IMR-90 (cell line): ENCODE measurements around the gene ALOX15. TPM values are rescaled to one million over a fixed set of nuclear protein-coding genes. Genes with fewer than 3 reads are reported as not detected.

ENCODE experiments used
- ATAC-seq: fragments of 200-7000 bp; cut with Tn5 transposase; 2 replicates; pipeline ENCODE4 v1.9.1; 2020; ENCODE audit warnings: low read depth, mild to moderate bottlenecking, moderate library complexity
- BruUV-seq: library from RNA; stranded (reverse); fragments of 400-500 nt; replicated peaks from 2 replicates; lab custom pipeline; 2021; lab: Mats Ljungman, UMichigan
- CTCF ChIA-PET: fragments of 300-600 bp; formaldehyde crosslinking; extraction: SDS; loops from one replicate; lab custom pipeline; 2021; ENCODE audit warnings: antibody characterized with exemption; lab: Yijun Ruan, JAX
- POLR2A ChIA-PET: fragments of 300-600 bp; sonication (Branson Sonifier 250); formaldehyde crosslinking; loops from one replicate; lab custom pipeline; 2022; ENCODE audit warnings: antibody characterized with exemption; ENCODE audit not compliant: unreplicated experiment; lab: Charles Lee
- DNase-seq: peaks from one replicate; pipeline ENCODE4 v3.0.0; 2013
- H2AFZ ChIP-seq: replicated peaks from 2 replicates; pipeline ENCODE3; 2013; ENCODE audit warnings: low read length, mild to moderate bottlenecking; ENCODE audit not compliant: poor library complexity
- H2AK5ac ChIP-seq: 2 replicates; pipeline ENCODE4 v1.6.1; 2013; ENCODE audit warnings: low read depth, low read length, inconsistent platforms
- H2AK9ac ChIP-seq: replicated peaks from 2 replicates; pipeline ENCODE3; 2013; ENCODE audit warnings: mild to moderate bottlenecking, low read depth, low read length, moderate library complexity; ENCODE audit not compliant: poor library complexity
- H2BK120ac ChIP-seq: 2 replicates; pipeline ENCODE4 v1.6.1; 2013; ENCODE audit warnings: low read depth, low read length, inconsistent platforms
- H2BK15ac ChIP-seq: 3 replicates; pipeline ENCODE4 v1.6.1; 2013; ENCODE audit warnings: low read depth, low read length, inconsistent platforms
- H2BK20ac ChIP-seq: 2 replicates; pipeline ENCODE4 v1.6.1; 2013; ENCODE audit warnings: low read depth, mild to moderate bottlenecking, inconsistent platforms, low read length, moderate library complexity
- H2BK5ac ChIP-seq: 2 replicates; pipeline ENCODE4 v1.6.1; 2013; ENCODE audit warnings: mild to moderate bottlenecking, low read depth, low read length, inconsistent platforms; ENCODE audit not compliant: poor library complexity, severe bottlenecking
- H3K14ac ChIP-seq: replicated peaks from 2 replicates; pipeline ENCODE4 v1.6.1; 2013; ENCODE audit warnings: low read depth, low read length, inconsistent platforms
- H3K18ac ChIP-seq: 2 replicates; pipeline ENCODE4 v1.6.1; 2013; ENCODE audit warnings: low read depth, low read length, control low read depth
- H3K23ac ChIP-seq: 2 replicates; pipeline ENCODE4 v1.6.1; 2013; ENCODE audit warnings: low read depth, low read length, inconsistent platforms
- H3K27ac ChIP-seq: 2 replicates; pipeline ENCODE4 v1.5.1; 2013; ENCODE audit warnings: mild to moderate bottlenecking, control low read depth, low read length; ENCODE audit not compliant: insufficient read depth
- H3K27me3 ChIP-seq: 2 replicates; pipeline ENCODE4 v1.6.1; 2013; ENCODE audit warnings: low read length; ENCODE audit not compliant: control insufficient read depth, insufficient read depth
- H3K36me3 ChIP-seq: 2 replicates; pipeline ENCODE4 v1.6.1; 2013; ENCODE audit warnings: low read length, mixed read lengths; ENCODE audit not compliant: control insufficient read depth, insufficient read depth
- H3K4ac ChIP-seq: 2 replicates; pipeline ENCODE4 v1.6.1; 2013; ENCODE audit warnings: low read depth, low read length, inconsistent platforms
- H3K4me1 ChIP-seq: 2 replicates; pipeline ENCODE4 v1.6.1; 2013; ENCODE audit warnings: low read length, mixed read lengths; ENCODE audit not compliant: control insufficient read depth, insufficient read depth
- H3K4me2 ChIP-seq: 2 replicates; pipeline ENCODE4 v1.6.1; 2013; ENCODE audit warnings: low read depth, mild to moderate bottlenecking, control low read depth, low read length, moderate library complexity
- H3K4me3 ChIP-seq: 2 replicates; pipeline ENCODE4 v1.5.1; 2013; ENCODE audit warnings: low read depth, mild to moderate bottlenecking, control low read depth, low read length, moderate library complexity; ENCODE audit not compliant: insufficient read depth
- H3K56ac ChIP-seq: 2 replicates; pipeline ENCODE4 v1.6.1; 2013; ENCODE audit warnings: low read length, inconsistent platforms; ENCODE audit not compliant: insufficient read depth; ENCODE audit errors: extremely low read depth
- H3K79me1 ChIP-seq, 2 experiments: 2 replicates each; pipeline ENCODE4 v1.6.1; 2013; ENCODE audit warnings: low read length in 2 of 2, inconsistent platforms in 1 of 2, low read depth in 1 of 2
- H3K9ac ChIP-seq: 2 replicates; pipeline ENCODE4 v1.6.1; 2013; ENCODE audit warnings: low read depth, low read length, control low read depth
- H3K9me1 ChIP-seq: 2 replicates; pipeline ENCODE4 v1.6.1; 2013; ENCODE audit warnings: low read length, inconsistent platforms; ENCODE audit not compliant: insufficient read depth
- H3K9me3 ChIP-seq: 2 replicates; pipeline ENCODE4 v1.6.1; 2013; ENCODE audit warnings: low read length; ENCODE audit not compliant: control insufficient read depth, insufficient read depth
- H4K20me1 ChIP-seq: 2 replicates; pipeline ENCODE4 v1.6.1; 2013; ENCODE audit warnings: low read length, inconsistent platforms; ENCODE audit not compliant: insufficient read depth
- H4K5ac ChIP-seq: 2 replicates; pipeline ENCODE4 v1.6.1; 2013; ENCODE audit warnings: mild to moderate bottlenecking, low read depth, low read length, control low read depth
- H4K8ac ChIP-seq, 2 experiments: 2 replicates each; pipeline ENCODE4 v1.6.1; 2013; ENCODE audit warnings: low read depth in 2 of 2, low read length in 2 of 2, control low read depth in 1 of 2, inconsistent platforms in 1 of 2
- H4K91ac ChIP-seq: 2 replicates; pipeline ENCODE4 v1.6.1; 2013; ENCODE audit warnings: low read depth, low read length, inconsistent platforms; ENCODE audit not compliant: insufficient read depth
- BHLHE40 ChIP-seq: fragments of 150-350 bp; IDR thresholded peaks from 2 replicates; pipeline ENCODE4 v1.6.1; 2016; ENCODE audit warnings: mild to moderate bottlenecking, low read depth, low read length
- CHD1 ChIP-seq: IDR thresholded peaks from 2 replicates; pipeline ENCODE4 v1.6.1; 2012; ENCODE audit warnings: low read depth, low read length, improper control_type of control experiment
- FOS ChIP-seq: fragments of 150-350 bp; IDR thresholded peaks from 2 replicates; pipeline ENCODE4 v1.6.1; 2016; ENCODE audit warnings: low read depth, low read length
- MAFK ChIP-seq: IDR thresholded peaks from 2 replicates; pipeline ENCODE4 v1.6.1; 2012; ENCODE audit warnings: low read depth, low read length, improper control_type of control experiment
- MAZ ChIP-seq: IDR thresholded peaks from 2 replicates; pipeline ENCODE4 v1.6.1; 2012; ENCODE audit warnings: low read depth, mild to moderate bottlenecking, low read length, improper control_type of control experiment, moderate library complexity, borderline replicate concordance
- MXI1 ChIP-seq: IDR thresholded peaks from 2 replicates; pipeline ENCODE4 v1.6.1; 2012; ENCODE audit warnings: low read depth, mild to moderate bottlenecking, low read length, moderate library complexity, borderline replicate concordance
- NFE2L2 ChIP-seq: fragments of 150-350 bp; IDR thresholded peaks from 2 replicates; pipeline ENCODE4 v1.6.1; 2016; ENCODE audit warnings: low read depth, mild to moderate bottlenecking, low read length
- POLR2A ChIP-seq: IDR thresholded peaks from 2 replicates; pipeline ENCODE4 v1.6.1; 2012; ENCODE audit warnings: mild to moderate bottlenecking, low read depth, low read length
- RAD21 ChIP-seq: IDR thresholded peaks from 2 replicates; pipeline ENCODE4 v1.6.1; 2012; ENCODE audit warnings: low read length, improper control_type of control experiment
- RCOR1 ChIP-seq: IDR thresholded peaks from 2 replicates; pipeline ENCODE4 v1.6.1; 2012; ENCODE audit warnings: mild to moderate bottlenecking, low read length, improper control_type of control experiment; ENCODE audit not compliant: insufficient replicate concordance
- RFX5 ChIP-seq: IDR thresholded peaks from 2 replicates; pipeline ENCODE4 v1.8.0; 2012; ENCODE audit warnings: low read depth, mild to moderate bottlenecking, low read length, moderate library complexity
- WGBS, 2 experiments: methylation state at CpG; one replicate each; pipeline versions ENCODE4 v1.1.5 to v1.1.7; 2013; ENCODE audit warnings: missing lambda C conversion rate in 2 of 2; ENCODE audit not compliant: insufficient read length in 1 of 2; ENCODE audit errors: extremely low coverage in 2 of 2; 5-methylcytosine and 5-hydroxymethylcytosine counted together
- dilution Hi-C: fragments of 300-500 bp; cut with HindIII; formaldehyde crosslinking; loops from one replicate; pipeline ENCODE4 v1.14.3; 2018; ENCODE audit warnings: low sequenced_read_pairs; ENCODE audit not compliant: unreplicated experiment
- in situ Hi-C: fragments of 300-500 bp; cut with MboI; formaldehyde crosslinking; loops from 3 replicates; pipeline ENCODE4 v1.14.3; 2019; ENCODE audit warnings: low sequenced_read_pairs, inconsistent platforms, mixed read lengths
- intact Hi-C: fragments of 100-400 bp; cut with micrococcal nuclease; formaldehyde crosslinking; loops from 2 replicates; pipeline ENCODE4 v1.10.0; 2022
- polyA plus RNA-seq, 3 experiments: library from polyadenylated mRNA; depleted of rRNA; stranded (reverse); fragments of >200 nt; gene quantifications; 2 replicates each; pipeline ENCODE4 v1.2.3, GENCODE V29; 2012; ENCODE audit warnings: low replicate concordance in 1 of 3
- total RNA-seq: library from RNA; depleted of rRNA; stranded (reverse); fragments of >200 nt; gene quantifications from 2 replicates; pipeline ENCODE4 v1.2.3, GENCODE V29; 2012
- TF ChIP-seq, protein P1 (sequence below): fragments of 150-350 bp; IDR thresholded peaks from 2 replicates; pipeline ENCODE4 v1.6.1; 2017; ENCODE audit warnings: mild to moderate bottlenecking, antibody characterized with exemption, low read length, low read depth
- TF ChIP-seq, protein P2 (sequence below): fragments of 150-350 bp; IDR thresholded peaks from 2 replicates; pipeline ENCODE4 v1.6.1; 2016; ENCODE audit warnings: low read depth, mild to moderate bottlenecking, low read length, moderate library complexity, borderline replicate concordance
- TF ChIP-seq, protein P3 (sequence below): conservative IDR thresholded peaks from 2 replicates; pipeline ENCODE4 v1.5.1; 2012; ENCODE audit warnings: mild to moderate bottlenecking, low read depth, low read length, improper control_type of control experiment

Gene ALOX15
- total and polyA plus RNA-seq, 2 of the 4 experiments (the other 2 are of a cell fraction), result not detected

DNA sequence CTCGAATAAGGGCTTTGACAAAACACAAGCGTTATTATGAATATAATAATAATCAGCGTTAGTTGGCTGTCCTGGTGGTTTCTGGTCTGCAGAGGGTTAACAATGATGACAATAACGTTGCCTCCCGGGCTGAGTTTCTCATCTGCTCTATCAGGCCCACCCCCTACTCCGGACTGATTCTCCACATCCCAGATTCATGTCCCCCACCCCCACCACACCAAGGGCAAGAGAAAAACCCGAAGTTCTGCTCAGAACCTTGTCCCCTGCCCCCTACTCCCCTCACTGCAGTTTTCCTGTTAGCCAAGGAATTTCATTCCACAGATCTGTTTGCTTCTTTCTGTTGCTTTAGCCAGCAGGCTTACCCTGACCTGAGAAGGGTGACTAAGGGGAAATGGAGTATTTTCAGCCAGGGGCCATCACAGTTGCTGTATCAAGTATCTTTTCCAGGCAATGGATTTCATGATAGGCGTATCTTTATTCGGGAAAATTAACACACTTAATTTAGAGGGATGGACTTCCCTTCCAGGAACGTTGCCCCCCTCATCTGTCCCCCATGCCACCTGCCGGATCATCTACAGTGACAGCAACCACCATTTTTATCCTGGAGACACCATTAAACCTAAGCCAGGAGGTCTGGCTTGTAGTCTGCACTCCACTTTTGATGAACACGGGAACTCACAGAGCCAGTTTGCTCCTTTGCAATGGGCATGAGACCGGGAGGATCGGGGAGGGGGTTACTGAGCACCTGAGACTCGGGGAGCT, 23.7 kb downstream of the ALOX15 start:
- BruUV-seq, result no TSS peak
- in situ Hi-C loops (no loop called here), intact Hi-C loops (no loop called here), dilution Hi-C loops (no loop called here)
- ATAC-seq (no peak; the same call in 1 of the 2 replicates), DNase-seq (no peak)
- Histone ChIP-seq H3K4me1 (no peaks in the 10 kb centered on the region), H3K9me3 (no peaks in the 10 kb centered on the region), H2BK15ac (no peak overlapping the region), H4K5ac (no peak overlapping the region; the same call in 1 of the 2 replicates), H2BK5ac (no peak overlapping the region), H3K36me3 (no peaks in the 10 kb centered on the region), H3K14ac (no peak overlapping the region), H3K4me2 (no peak overlapping the region), H4K20me1 (no peaks in the 10 kb centered on the region), H3K23ac (no peak overlapping the region), H3K27ac (no peak overlapping the region), H3K18ac (no peak overlapping the region), H2AFZ (no peak overlapping the region), H2BK20ac (no peak overlapping the region), H2AK9ac (no peak overlapping the region), H3K79me1 (no peaks in the 10 kb centered on the region), H4K8ac (no peak overlapping the region), H3K56ac (no peak overlapping the region), H3K4ac (no peak overlapping the region), H3K27me3 (peaks cover 26% of the 10 kb centered on the region), H2AK5ac (no peak overlapping the region), H3K9me1 (no peaks in the 10 kb centered on the region; the same call in 1 of the 2 replicates), H3K9ac (no peak overlapping the region), H3K4me3 (no peak overlapping the region), H4K91ac (no peak overlapping the region), H2BK120ac (no peak overlapping the region)
- POLR2A ChIA-PET, result no interaction called here
- WGBS, 2 experiments, result 63% methylated on average over 4 of the region's 15 CpGs; no CpG with 5 or more reads in 1 of the 2 experiments
- CTCF ChIA-PET, result no interaction called here
- TF ChIP-seq, protein P1, sequence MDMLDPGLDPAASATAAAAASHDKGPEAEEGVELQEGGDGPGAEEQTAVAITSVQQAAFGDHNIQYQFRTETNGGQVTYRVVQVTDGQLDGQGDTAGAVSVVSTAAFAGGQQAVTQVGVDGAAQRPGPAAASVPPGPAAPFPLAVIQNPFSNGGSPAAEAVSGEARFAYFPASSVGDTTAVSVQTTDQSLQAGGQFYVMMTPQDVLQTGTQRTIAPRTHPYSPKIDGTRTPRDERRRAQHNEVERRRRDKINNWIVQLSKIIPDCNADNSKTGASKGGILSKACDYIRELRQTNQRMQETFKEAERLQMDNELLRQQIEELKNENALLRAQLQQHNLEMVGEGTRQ, result no peak
- TF ChIP-seq MAFK, result no peak
- TF ChIP-seq, protein P2, sequence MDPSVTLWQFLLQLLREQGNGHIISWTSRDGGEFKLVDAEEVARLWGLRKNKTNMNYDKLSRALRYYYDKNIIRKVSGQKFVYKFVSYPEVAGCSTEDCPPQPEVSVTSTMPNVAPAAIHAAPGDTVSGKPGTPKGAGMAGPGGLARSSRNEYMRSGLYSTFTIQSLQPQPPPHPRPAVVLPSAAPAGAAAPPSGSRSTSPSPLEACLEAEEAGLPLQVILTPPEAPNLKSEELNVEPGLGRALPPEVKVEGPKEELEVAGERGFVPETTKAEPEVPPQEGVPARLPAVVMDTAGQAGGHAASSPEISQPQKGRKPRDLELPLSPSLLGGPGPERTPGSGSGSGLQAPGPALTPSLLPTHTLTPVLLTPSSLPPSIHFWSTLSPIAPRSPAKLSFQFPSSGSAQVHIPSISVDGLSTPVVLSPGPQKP, result no peak
- TF ChIP-seq MAZ, result no peak
- no peak for TF ChIP-seq BHLHE40
- TF ChIP-seq MXI1, result no peak
- no peak for TF ChIP-seq RAD21
- TF ChIP-seq, protein P3, sequence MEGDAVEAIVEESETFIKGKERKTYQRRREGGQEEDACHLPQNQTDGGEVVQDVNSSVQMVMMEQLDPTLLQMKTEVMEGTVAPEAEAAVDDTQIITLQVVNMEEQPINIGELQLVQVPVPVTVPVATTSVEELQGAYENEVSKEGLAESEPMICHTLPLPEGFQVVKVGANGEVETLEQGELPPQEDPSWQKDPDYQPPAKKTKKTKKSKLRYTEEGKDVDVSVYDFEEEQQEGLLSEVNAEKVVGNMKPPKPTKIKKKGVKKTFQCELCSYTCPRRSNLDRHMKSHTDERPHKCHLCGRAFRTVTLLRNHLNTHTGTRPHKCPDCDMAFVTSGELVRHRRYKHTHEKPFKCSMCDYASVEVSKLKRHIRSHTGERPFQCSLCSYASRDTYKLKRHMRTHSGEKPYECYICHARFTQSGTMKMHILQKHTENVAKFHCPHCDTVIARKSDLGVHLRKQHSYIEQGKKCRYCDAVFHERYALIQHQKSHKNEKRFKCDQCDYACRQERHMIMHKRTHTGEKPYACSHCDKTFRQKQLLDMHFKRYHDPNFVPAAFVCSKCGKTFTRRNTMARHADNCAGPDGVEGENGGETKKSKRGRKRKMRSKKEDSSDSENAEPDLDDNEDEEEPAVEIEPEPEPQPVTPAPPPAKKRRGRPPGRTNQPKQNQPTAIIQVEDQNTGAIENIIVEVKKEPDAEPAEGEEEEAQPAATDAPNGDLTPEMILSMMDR, result no peak
- TF ChIP-seq POLR2A, result no peak
- TF ChIP-seq RCOR1, result no peak
- TF ChIP-seq NFE2L2, result no peak
- TF ChIP-seq RFX5, result no peak
- TF ChIP-seq FOS, result no peak
- TF ChIP-seq CHD1, result no peak
